ENCODE measurements around the gene MYO10.

- no peak for TF ChIP-seq CTCF (IDR thresholded peaks at IDR 0.05)
- TF ChIP-seq POLR2A (IDR thresholded peaks at IDR 0.05) = no peak
- no peak for TF ChIP-seq POLR2AphosphoS5 (IDR thresholded peaks at IDR 0.05)
Observed at GRCh38 chr5:16693879-16694278, 242.2 kb downstream of the MYO10 start.

Data from breast epithelium (tissue), 3 donors.